ENCODE data around the gene NBPF4. TPM values are rescaled to one million over a fixed set of nuclear protein-coding genes. Genes with fewer than 3 reads are reported as not detected.

The NBPF4 gene, protein sequence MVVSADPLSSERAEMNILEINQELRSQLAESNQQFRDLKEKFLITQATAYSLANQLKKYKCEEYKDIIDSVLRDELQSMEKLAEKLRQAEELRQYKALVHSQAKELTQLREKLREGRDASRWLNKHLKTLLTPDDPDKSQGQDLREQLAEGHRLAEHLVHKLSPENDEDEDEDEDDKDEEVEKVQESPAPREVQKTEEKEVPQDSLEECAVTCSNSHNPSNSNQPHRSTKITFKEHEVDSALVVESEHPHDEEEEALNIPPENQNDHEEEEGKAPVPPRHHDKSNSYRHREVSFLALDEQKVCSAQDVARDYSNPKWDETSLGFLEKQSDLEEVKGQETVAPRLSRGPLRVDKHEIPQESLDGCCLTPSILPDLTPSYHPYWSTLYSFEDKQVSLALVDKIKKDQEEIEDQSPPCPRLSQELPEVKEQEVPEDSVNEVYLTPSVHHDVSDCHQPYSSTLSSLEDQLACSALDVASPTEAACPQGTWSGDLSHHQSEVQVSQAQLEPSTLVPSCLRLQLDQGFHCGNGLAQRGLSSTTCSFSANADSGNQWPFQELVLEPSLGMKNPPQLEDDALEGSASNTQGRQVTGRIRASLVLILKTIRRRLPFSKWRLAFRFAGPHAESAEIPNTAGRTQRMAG
- not detected in 2 replicates for total RNA-seq

GRCh38 chr1:108243976-108244375, at the start of gene NBPF4:
Gene NBPF4, minus strand, starts transcription at chr1:108244076. Its CDS starts 315 bp downstream, at chr1:108243761.

DNA sequence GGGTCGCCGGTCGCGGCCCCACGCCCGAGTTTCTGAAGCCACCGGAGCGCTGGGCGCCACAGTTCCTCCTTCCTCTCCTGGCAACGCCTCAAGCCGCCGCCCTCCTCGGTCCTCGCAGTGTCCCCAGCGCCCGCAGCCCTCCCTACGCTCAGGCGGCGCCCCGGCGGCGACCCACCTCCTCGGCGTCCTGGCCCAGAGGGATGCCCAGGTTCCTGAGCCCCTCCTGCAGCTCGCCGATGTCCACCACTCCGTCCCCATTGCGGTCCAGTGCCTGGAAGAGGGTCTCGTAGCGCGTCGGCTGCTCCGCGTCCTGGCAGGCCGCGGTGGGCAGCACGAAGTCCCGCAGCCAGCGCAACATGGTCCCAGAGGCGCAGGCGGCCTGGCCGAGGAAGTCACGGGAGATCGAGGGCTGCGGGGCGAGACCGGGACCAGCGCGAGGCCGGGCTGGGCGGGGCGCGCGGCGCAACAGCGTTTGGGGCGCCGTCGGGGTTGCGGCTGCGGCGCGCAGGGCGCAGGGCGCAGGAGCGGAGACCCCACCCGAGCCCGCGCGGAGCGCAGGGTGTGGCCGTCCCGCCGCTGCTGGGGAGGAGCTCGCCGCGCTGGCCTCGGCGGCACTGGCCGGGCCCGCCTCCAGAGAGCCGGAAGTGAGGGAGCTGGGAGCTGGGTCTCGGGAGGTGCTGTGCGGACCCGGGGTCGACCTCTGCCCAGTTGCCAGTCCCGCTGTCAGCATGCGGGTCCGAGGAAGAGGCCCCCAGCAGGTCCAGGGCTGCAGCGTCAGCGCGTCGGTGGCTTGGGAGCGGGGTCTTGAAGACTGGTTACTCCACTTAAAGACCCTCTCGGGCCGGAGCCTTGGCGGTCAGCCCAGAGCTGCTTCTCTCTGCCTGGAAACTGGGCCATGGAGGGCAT, 43.8 kb downstream of the NBPF4 start, which contains the start of gene SLC25A24:
Gene SLC25A24 (minus strand): TSS at position 563 of the 906 bp plus-strand sequence. CDS start 205 bp downstream, at position 358.

Other genes with a start within 250 kb of the NBPF4 start
- 18.7 and 23.1 TPM in 2 replicates for gene SLC25A24, start 43.7 kb downstream of the NBPF4 start, total RNA-seq
- not detected in 2 replicates for gene NBPF6, start 206.3 kb upstream of the NBPF4 start, total RNA-seq